ENCODE measurements around the gene RNF17. TPM values are rescaled to one million over a fixed set of nuclear protein-coding genes. Genes with fewer than 3 reads are reported as not detected.
A peak's percentile ranks its signal among the peaks of the same experiment; 100 is the strongest.

RNF17 gene
- total and polyA plus RNA-seq, 2 donors (not counting 3 experiments of a cell fraction or from before 2014, with no cell fraction given), result 0.30 TPM; not detected in 1

GRCh38 chr13:24922387-24922744, 158.4 kb downstream of the RNF17 start:
- H2AFZ ChIP-seq (ENCODE audit: low read depth, low read length), result peak overlapping the region; percentile 76
- no peaks in the 10 kb centered on the region for H3K9me3 ChIP-seq (replicated peaks; ENCODE audit: control insufficient read depth, insufficient read depth, low read length)
- BruUV-seq (replicated peaks), result TSS peak; percentile 62
- H4K20me1 ChIP-seq (replicated peaks; ENCODE audit: control insufficient read depth, extremely low read depth, insufficient read depth, low read length), result no peaks in the 10 kb centered on the region
- FAIRE-seq (no peak), DNase-seq (ENCODE audit: low read depth, low spot score) (no peak)
- peaks cover 19% of the 10 kb centered on the region for H3K4me1 ChIP-seq (ENCODE audit: control insufficient read depth, extremely low read depth, insufficient read depth, low read length)
- peak overlapping the region; percentile 98 for H3K9ac ChIP-seq (replicated peaks; ENCODE audit: extremely low read depth, insufficient read depth, low read length)
- no peaks in the 10 kb centered on the region for H3K9me1 ChIP-seq (replicated peaks; ENCODE audit: control insufficient read depth, extremely low read depth, insufficient read depth, low read length)
- H3K79me2 ChIP-seq (ENCODE audit: control insufficient read depth, insufficient read depth, low read length), result peaks cover 45% of the 10 kb centered on the region
- H3K27ac ChIP-seq (ENCODE audit: insufficient read depth, low read depth, low read length), result peak overlapping the region; percentile 96
- H3K4me2 ChIP-seq (ENCODE audit: insufficient read depth, low read length), result peak overlapping the region; percentile 92
- POLR2A ChIA-PET, result interaction anchor here (0.6 kb wide), 1 partner anchor 1357 kb away, joined by 8 read pairs; no protein-coding TSS in a partner anchor
- TF ChIP-seq MYC (IDR thresholded peaks at IDR 0.05; ENCODE audit: low read depth, low read length) (no peak), FOS (IDR thresholded peaks at IDR 0.05; ENCODE audit: borderline replicate concordance, insufficient read depth, low read length) (no peak), GATA2 (IDR thresholded peaks at IDR 0.05; ENCODE audit: insufficient read depth, insufficient read length, low read depth, low read length) (no peak), CTCF (IDR thresholded peaks at IDR 0.05; ENCODE audit: extremely low read depth in 1 of 2, insufficient read depth in 1 of 2, low read depth in 1 of 2, low read length in 2 of 2) (no peak), POLR2AphosphoS5 (IDR thresholded peaks at IDR 0.05; ENCODE audit: insufficient read depth, low read depth, low read length) (no peak), JUN (IDR thresholded peaks at IDR 0.05; ENCODE audit: borderline replicate concordance, insufficient read depth, insufficient read length, low read depth) (no peak), MAX (IDR thresholded peaks at IDR 0.05; ENCODE audit: insufficient read depth, insufficient read length) (no peak)
- H3K4me3 ChIP-seq (replicated peaks in 1 of 3; ENCODE audit: insufficient read depth in 1 of 3, low read depth in 1 of 3, low read length in 3 of 3), result peak overlapping the region; percentile 65 to 94 (median 84)
- intact Hi-C loops (cut with micrococcal nuclease), result loop anchor here (5.0 kb wide), 1 partner anchor 410 kb away; the partner anchor contains the start of gene PARP4
- peaks cover 0 to 2% of the 10 kb centered on the region in 2 experiments for H3K27me3 ChIP-seq (ENCODE audit: control insufficient read depth in 2 of 2, insufficient read depth in 2 of 2, low read length in 2 of 2)
- H3K36me3 ChIP-seq (ENCODE audit: control insufficient read depth in 2 of 2, extremely low read depth in 1 of 2, insufficient read depth in 2 of 2, low read length in 2 of 2), result no peaks in the 10 kb centered on the region
- CTCF ChIA-PET, result no interaction called here
- dilution Hi-C loops (cut with MboI; ENCODE audit: extremely low pct_ligation_motif_present, low sequenced_read_pairs), result no loop called here

Measured in endothelial cell of umbilical vein (primary cell).